NCI-H1417 (cell line): ENCODE results near the gene VPS29.

Source experiments
- DNase-seq, 3 experiments: peaks; one replicate each; lab custom pipeline; 2025; lab: John Stamatoyannopoulos, UW

Gene VPS29

GRCh38 chr12:110444455-110444854, 57.5 kb downstream of the VPS29 start:
- DNase-seq: no peak
